ENCODE measurements around the gene SLX4IP. TPM values are rescaled to one million over a fixed set of nuclear protein-coding genes. Genes with fewer than 3 reads are reported as not detected.

Gene SLX4IP
- total and polyA plus RNA-seq, 2 of the 13 experiments (the other 11 are each of a cell fraction or from before 2014, with no cell fraction given), result 3.6 to 7.3 TPM

- TF ChIP-seq NFAT5 (CRISPR knock-in tag; IDR thresholded peaks at IDR 0.05) (no peak), TRAFD1 (CRISPR knock-in tag; IDR thresholded peaks at IDR 0.05; ENCODE audit: borderline replicate concordance) (no peak), ZNF687 (CRISPR knock-in tag; IDR thresholded peaks at IDR 0.05) (no peak), PRDM10 (CRISPR knock-in tag; IDR thresholded peaks at IDR 0.05; ENCODE audit: low read depth) (no peak), MAZ (IDR thresholded peaks at IDR 0.05; ENCODE audit: borderline replicate concordance, low read depth, low read length) (no peak), MAZ (CRISPR knock-in tag; IDR thresholded peaks at IDR 0.05; ENCODE audit: low read depth) (no peak), MTA3 (CRISPR knock-in tag; IDR thresholded peaks at IDR 0.05) (no peak), SMC3 (IDR thresholded peaks at IDR 0.05; ENCODE audit: low read length) (no peak)
These were observed 62.2 kb downstream of the SLX4IP start (continued) for GRCh38 chr20:10497283-10497682.
